ENCODE results near the gene SERPINA5.

The SERPINA5 gene, protein sequence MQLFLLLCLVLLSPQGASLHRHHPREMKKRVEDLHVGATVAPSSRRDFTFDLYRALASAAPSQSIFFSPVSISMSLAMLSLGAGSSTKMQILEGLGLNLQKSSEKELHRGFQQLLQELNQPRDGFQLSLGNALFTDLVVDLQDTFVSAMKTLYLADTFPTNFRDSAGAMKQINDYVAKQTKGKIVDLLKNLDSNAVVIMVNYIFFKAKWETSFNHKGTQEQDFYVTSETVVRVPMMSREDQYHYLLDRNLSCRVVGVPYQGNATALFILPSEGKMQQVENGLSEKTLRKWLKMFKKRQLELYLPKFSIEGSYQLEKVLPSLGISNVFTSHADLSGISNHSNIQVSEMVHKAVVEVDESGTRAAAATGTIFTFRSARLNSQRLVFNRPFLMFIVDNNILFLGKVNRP

DNA sequence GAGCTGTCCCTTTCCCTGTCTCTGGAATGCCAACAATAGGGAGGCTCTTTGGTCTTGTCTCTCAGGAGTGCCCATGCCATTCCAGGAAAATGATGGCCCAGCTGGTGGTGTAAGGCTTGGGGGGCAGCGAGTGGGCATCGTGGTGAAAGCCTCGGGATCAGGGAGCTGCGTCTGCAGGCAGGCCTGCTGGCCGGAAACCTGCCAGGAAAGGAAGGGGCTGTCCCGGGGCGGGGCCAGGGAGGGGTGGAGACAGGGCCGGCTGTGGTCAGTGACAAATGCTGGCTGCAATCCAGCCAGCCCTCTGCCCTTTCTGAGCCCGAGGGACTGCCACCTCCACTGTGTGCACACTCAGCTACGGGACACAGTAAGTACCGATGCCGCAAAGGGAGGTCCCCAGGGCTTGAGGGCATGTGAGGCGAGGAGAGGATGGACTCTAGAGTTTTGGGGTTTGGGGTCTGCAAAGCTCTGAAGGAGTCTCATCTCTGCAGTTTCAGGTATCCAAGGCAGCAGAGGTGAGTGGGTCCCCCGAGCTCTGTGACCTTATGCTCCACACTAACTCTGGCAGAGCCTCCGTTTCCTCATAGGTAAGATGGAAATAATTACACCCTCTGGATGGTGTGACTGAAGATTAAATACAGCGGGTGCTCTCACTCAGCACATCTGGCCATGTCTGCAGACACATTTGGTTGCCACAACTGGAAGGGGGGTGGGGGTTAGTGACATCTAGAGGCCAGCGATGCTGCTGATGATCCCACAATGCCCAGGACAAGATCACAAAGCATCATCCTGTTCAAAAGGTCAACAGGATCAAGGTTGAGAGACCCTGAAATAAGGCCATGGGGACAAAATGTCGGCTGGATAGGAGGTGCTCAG is at the start of gene SERPINA5:
Gene SERPINA5 (plus strand): TSS at position 300 of the 873 bp plus-strand sequence. CDS start 5,937 bp downstream, outside the sequence.
- H3K27me3 Mint-ChIP-seq, result peaks cover 4% of the 10 kb centered on the region
- intact Hi-C loops (cut with micrococcal nuclease), result no loop called here
- no peaks in the 10 kb centered on the region for H3K36me3 Mint-ChIP-seq (ENCODE audit: low read depth)
- no peaks in the 10 kb centered on the region for H3K9me3 Mint-ChIP-seq
- no peak within 1 kb of the TSS for H3K4me3 Mint-ChIP-seq
- no peaks in the 10 kb centered on the region for H3K4me1 Mint-ChIP-seq (ENCODE audit: low read depth)
- no peak within 1 kb of the TSS for H3K27ac Mint-ChIP-seq

DNA sequence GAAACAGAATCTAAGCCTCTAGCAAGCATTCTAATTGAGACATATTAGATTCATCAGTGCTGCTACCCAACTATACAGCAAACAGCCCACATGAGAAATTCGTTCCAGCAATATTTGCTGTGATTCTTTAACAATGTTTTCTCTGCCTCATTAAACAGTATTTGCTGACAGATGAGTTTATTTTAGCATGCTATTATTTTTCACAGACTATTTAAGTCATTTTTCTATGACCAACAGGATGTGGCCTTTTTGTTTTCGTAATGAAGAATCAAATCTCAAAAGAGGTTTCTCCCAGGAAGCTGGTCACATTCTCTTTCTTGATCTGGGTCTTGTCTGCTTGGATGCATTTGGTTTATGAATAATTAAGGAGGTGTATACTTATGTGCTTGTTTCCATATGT is 48.8 kb upstream of the SERPINA5 start:
- Mint-ChIP-seq H3K4me3 (no peak overlapping the region), H3K27me3 (peaks cover 2% of the 10 kb centered on the region), H3K4me1 (ENCODE audit: low read depth) (no peaks in the 10 kb centered on the region), H3K36me3 (ENCODE audit: low read depth) (no peaks in the 10 kb centered on the region), H3K27ac (no peak overlapping the region), H3K9me3 (no peaks in the 10 kb centered on the region)
- intact Hi-C loops (cut with micrococcal nuclease), result no loop called here

DNA sequence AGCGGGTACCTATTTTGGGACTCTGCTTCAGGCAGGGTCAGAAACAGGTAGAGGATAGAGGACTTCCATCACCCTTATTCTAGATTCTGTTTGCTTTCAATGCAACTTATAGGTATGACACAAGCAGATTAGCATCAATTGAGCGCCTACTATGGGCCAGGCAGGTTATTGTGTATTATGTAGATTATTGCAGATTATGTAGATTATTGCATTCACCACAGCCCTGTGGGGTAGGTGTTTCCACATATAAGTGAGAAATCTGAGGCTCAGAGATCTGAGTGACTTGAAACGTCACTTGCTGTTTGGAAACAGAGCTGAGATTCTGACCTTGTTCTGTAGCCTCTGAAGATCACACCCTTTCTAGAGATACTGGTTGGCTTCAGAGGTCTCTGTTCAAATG is 45.7 kb upstream of the SERPINA5 start:
- intact Hi-C loops (cut with micrococcal nuclease), result no loop called here
- no peaks in the 10 kb centered on the region for H3K4me1 Mint-ChIP-seq (ENCODE audit: low read depth)
- H3K27me3 Mint-ChIP-seq, result peaks cover 9% of the 10 kb centered on the region
- H3K27ac Mint-ChIP-seq, result no peak overlapping the region
- no peak overlapping the region for H3K4me3 Mint-ChIP-seq
- no peaks in the 10 kb centered on the region for H3K36me3 Mint-ChIP-seq (ENCODE audit: low read depth)
- no peaks in the 10 kb centered on the region for H3K9me3 Mint-ChIP-seq

DNA sequence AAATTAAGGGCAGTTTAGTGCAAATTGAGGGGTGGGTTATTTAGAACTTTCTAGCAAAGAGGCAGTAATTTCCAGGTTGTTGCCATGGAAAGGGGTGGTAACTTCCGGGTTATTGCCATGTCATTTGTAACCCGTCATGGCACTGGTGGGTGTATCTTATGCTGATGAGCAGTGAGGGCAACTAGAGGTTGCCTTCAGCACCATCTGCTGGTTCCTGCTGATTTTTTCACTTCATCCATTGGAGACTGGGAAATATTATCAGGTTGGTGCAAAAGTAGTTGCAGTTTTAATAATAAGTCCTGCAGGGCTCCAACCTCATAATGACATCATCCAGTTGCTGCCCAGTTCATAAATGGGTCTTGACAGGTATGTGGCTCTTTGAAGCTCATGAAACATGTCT is 44.4 kb upstream of the SERPINA5 start:
- Mint-ChIP-seq H3K36me3 (ENCODE audit: low read depth) (no peaks in the 10 kb centered on the region), H3K9me3 (no peaks in the 10 kb centered on the region), H3K27ac (no peak overlapping the region), H3K4me1 (ENCODE audit: low read depth) (no peaks in the 10 kb centered on the region), H3K4me3 (no peak overlapping the region), H3K27me3 (peaks cover 9% of the 10 kb centered on the region)
- intact Hi-C loops (cut with micrococcal nuclease), result no loop called here

DNA sequence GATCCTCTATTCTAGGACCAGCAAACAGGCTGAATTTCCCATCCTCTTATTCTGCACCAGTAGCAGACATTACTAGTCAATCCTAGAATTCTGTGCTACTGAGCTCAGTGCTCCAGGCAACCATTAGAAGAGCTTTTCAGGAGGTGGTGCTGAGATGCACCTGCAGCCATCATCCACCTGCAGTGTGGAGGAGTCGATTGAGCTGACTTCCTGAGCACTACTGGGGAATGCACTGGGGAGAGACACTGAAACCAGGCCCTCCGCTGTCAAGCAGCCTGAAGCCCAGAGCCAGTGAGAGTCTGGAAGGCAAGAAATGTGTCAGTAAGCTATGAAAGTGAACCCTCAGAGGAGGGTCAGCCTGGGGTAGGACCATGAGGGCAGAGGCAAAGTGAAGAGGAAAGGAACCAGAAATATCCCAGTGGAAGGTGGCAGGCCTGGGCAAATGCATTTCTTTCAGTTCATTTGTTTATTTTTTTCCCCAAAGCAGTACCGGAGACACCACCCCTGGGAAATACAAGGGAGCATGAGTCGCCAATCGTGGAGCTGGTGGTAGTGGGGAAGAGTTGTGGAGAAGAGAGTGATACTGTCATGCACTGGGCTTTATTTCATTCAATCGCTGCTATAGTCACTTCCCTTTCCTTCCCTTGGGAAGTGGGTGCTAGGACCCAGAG is 43.0 kb upstream of the SERPINA5 start:
- intact Hi-C loops (cut with micrococcal nuclease), result no loop called here
- Mint-ChIP-seq H3K27me3 (peaks cover 9% of the 10 kb centered on the region), H3K9me3 (no peaks in the 10 kb centered on the region), H3K4me1 (ENCODE audit: low read depth) (no peaks in the 10 kb centered on the region), H3K4me3 (no peak overlapping the region), H3K36me3 (ENCODE audit: low read depth) (no peaks in the 10 kb centered on the region), H3K27ac (no peak overlapping the region)

DNA sequence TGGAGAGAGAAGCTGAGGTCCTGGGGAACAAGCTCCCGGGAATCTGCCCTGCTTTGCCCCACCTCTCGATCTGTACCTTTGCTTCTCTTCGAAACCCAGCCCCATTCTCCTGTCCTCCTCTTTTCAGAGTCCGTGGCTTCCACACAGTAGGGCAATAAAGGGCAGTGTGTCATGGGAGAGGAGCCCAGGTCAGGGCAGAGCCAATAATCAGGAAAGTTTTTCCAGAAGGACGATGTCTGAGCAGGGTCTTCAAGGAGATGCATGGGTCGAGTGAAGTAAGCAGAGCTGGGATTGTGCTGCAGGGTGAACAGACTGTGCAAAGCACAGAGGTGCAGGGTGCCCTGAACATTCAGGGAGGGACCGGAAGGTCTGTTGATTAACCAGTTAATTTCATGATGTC is 42.0 kb upstream of the SERPINA5 start:
- peaks cover 6% of the 10 kb centered on the region for H3K27me3 Mint-ChIP-seq
- no peaks in the 10 kb centered on the region for H3K36me3 Mint-ChIP-seq (ENCODE audit: low read depth)
- no peaks in the 10 kb centered on the region for H3K9me3 Mint-ChIP-seq
- no peak overlapping the region for H3K27ac Mint-ChIP-seq
- H3K4me1 Mint-ChIP-seq (ENCODE audit: low read depth), result no peaks in the 10 kb centered on the region
- no peak overlapping the region for H3K4me3 Mint-ChIP-seq
- intact Hi-C loops (cut with micrococcal nuclease), result no loop called here

DNA sequence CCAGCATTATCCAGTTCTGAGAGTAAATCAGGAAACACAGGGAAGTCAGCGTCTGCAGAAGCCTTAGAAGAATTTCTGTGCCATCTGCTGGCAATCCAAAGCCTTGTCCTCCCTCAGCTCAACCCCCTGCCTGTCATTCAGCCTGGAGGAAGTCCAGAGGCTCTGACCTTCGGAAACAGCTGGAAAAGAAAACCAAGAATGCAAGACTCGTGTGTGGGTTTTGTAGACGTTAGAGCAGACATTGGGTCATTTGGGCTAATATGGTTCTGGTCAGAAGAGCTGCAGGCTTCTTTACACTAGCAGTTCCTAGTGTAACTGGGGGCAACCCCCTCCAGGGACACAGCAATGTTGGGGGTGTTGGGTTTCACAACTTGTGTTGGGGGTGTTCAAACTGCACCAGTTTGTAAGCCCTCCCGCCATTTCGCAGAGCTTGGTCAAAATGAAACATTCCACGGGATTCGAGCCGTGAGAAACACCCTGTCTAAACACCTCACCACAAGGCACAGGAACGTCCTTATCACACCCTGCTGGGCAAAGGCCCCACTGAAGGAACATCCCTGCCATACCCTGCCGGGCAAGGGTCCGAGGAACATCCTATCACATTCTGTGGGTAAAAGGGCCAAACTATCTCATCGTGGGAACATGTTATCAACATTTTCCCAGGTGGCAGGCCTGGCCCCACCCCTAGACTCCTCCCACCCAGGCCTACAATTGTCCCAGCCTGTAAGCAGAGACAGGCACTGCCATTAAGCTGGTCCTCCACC is 41.0 kb upstream of the SERPINA5 start:
- H3K27me3 Mint-ChIP-seq, result peaks cover 6% of the 10 kb centered on the region
- intact Hi-C loops (cut with micrococcal nuclease), result no loop called here
- H3K9me3 Mint-ChIP-seq, result no peaks in the 10 kb centered on the region
- no peaks in the 10 kb centered on the region for H3K36me3 Mint-ChIP-seq (ENCODE audit: low read depth)
- no peaks in the 10 kb centered on the region for H3K4me1 Mint-ChIP-seq (ENCODE audit: low read depth)
- H3K27ac Mint-ChIP-seq, result no peak overlapping the region
- H3K4me3 Mint-ChIP-seq, result no peak overlapping the region

DNA sequence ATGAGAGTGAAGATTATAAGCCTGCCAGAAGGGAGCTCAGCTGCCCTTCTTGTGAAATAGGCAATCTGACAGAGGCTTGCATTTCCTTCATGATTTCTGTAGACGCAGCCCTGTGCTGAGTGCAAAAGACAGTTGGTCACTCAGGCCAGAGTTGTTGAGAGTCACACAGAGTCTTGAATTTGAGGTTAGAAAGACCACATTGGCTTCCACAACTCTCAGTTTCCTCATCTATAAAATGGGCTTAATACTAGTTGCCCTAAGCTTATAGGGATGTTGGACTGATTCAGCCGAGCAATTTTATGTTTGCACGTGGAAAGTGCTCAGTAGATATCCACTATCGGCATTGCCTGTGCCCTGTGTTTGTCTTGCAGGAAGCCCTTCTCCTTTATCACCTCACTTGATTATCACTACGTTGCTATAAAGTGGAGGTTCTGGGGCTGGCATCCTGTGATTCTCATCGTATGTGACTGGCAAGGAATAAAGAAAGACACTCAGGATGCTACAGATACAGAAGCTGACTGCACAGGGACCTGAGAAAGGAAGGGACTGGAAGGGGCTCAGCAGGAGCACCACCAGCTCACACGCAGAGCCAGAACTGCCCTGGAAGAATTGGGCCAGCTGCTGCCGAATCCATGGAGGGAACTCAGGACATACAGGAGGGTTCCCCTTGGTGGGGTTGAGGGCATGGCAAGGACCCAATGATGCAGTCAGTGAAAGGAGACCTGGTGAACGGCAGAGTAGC is 39.8 kb upstream of the SERPINA5 start:
- H3K4me3 Mint-ChIP-seq, result no peak overlapping the region
- H3K9me3 Mint-ChIP-seq, result peaks cover 11% of the 10 kb centered on the region
- intact Hi-C loops (cut with micrococcal nuclease), result no loop called here
- peaks cover 6% of the 10 kb centered on the region for H3K27me3 Mint-ChIP-seq
- H3K27ac Mint-ChIP-seq, result no peak overlapping the region
- no peaks in the 10 kb centered on the region for H3K36me3 Mint-ChIP-seq (ENCODE audit: low read depth)
- no peaks in the 10 kb centered on the region for H3K4me1 Mint-ChIP-seq (ENCODE audit: low read depth)

DNA sequence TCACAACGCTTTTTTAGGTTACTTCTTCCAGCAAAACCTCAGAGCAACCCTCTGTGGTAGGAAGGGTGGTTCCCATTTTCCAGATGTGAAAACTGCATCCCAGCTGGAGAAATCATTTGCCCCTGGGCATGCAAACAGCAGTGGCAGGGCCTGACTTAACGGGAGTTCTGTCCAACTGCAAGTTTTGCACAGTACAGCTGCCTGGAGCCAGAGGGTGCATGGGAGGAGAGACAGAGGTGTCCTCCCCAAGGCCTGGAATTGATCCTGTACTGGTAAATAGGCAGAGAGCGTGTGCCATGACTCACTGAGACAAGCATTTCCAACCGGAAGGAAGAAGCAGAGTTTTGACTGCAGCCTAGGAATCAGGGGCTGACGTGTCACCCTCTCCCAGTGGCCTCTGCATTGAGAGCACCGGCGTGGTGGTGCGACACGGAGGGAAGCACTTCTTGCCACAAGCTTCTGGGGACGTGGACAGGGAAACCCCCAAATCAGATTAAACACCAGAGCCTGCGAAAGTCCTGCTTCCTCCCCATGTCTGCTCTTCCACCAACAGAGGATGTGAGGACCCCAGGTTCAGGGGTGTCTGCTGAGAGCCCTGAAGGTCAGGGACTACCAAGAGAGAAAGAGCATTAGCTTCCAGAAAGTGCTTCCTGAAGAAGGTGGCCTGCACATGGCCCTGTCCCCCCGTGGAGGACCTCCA is 39.0 kb upstream of the SERPINA5 start:
- H3K36me3 Mint-ChIP-seq (ENCODE audit: low read depth), result no peaks in the 10 kb centered on the region
- no peak overlapping the region for H3K4me3 Mint-ChIP-seq
- H3K27me3 Mint-ChIP-seq, result peaks cover 6% of the 10 kb centered on the region
- H3K9me3 Mint-ChIP-seq, result peaks cover 19% of the 10 kb centered on the region
- H3K27ac Mint-ChIP-seq, result no peak overlapping the region
- H3K4me1 Mint-ChIP-seq (ENCODE audit: low read depth), result no peaks in the 10 kb centered on the region
- intact Hi-C loops (cut with micrococcal nuclease), result no loop called here

DNA sequence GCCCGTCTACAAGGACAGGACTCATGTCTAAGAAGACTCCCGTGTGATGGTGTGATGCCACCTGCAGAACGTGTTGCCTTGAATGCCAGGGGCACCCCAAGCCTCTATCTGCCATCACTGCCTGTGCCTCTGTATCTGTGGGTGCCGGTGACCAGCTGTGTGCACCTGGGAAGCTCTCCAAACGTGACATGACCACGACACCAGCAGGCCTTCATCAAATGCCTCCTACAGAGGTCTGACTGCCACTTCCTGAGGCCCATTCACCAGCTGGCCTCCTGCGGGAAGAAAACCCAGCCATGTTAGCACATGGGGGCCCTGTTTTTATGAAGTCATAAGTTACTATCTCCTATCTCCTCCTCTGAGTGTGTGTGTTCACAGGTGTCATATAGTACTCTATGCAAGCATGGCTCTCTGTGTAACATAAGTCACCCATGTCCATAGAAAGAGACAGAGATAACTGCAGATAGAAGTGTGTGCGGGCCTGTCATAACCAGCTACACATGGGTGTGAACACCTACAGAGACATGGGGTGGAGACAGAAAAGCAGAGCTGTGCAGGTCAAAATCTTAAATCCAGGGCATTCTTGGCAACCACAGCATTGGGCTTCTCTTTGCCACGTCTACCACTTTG is 38.3 kb upstream of the SERPINA5 start:
- Mint-ChIP-seq H3K27ac (no peak overlapping the region), H3K9me3 (peaks cover 19% of the 10 kb centered on the region), H3K27me3 (peaks cover 6% of the 10 kb centered on the region), H3K4me3 (no peak overlapping the region), H3K36me3 (ENCODE audit: low read depth) (no peaks in the 10 kb centered on the region), H3K4me1 (ENCODE audit: low read depth) (no peaks in the 10 kb centered on the region)
- intact Hi-C loops (cut with micrococcal nuclease), result no loop called here

DNA sequence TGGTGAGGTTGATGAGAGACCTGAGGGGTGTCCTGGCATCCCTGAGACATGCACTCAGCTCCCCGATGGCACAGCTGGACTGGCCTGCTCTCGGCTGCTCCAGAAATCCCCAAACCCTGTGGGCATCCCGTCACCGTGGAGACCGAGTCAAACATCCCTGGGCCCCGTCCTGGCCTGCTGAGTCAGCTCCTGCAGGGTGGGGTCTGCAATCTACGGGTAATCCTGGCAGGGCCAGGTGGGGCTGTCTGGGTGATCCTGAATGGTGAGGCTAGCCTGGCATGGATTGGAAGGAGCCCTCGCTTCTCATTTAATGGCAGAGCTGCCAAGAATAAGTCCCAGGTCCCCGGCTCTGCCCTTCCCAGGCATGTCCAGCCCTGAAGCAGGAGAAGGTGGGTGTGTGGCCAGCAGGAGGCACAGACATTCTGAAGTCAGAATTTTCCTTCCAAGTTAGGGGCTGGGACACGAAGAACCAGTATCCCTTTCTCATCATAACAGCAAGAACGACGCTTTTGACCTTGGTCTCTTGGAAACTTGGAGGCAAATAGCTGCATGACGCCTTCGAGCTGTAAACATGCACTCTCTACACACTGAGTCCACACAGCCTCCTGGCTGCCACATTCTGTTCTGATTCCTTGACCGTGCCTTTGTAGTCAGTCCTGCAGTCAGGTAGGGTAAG is 37.6 kb upstream of the SERPINA5 start:
- Mint-ChIP-seq H3K27me3 (peaks cover 5% of the 10 kb centered on the region), H3K36me3 (ENCODE audit: low read depth) (no peaks in the 10 kb centered on the region), H3K4me1 (ENCODE audit: low read depth) (no peaks in the 10 kb centered on the region), H3K9me3 (peaks cover 19% of the 10 kb centered on the region), H3K27ac (no peak overlapping the region), H3K4me3 (no peak overlapping the region)
- intact Hi-C loops (cut with micrococcal nuclease), result no loop called here

DNA sequence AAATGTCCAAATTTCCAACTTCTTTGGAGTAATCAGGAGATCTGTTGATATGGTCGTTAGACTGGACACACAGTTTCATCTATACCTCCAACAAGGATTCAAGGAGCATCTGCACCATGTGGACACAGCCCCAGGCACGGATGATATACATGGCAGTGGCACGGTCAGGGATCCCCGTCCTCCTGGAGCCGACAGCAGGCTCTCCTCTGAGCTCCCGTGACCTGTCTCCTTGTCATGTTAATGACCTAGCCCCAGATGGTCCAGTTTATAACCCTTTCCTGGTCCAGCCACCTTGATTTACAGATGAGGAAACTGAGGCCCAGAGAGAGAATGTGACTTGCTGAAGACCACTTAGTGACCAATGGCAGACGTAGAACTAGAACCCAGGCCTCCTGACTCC is 36.5 kb upstream of the SERPINA5 start:
- Mint-ChIP-seq H3K27ac (no peak overlapping the region), H3K27me3 (peaks cover 9% of the 10 kb centered on the region), H3K9me3 (peaks cover 19% of the 10 kb centered on the region), H3K4me1 (ENCODE audit: low read depth) (no peaks in the 10 kb centered on the region), H3K36me3 (ENCODE audit: low read depth) (no peaks in the 10 kb centered on the region), H3K4me3 (no peak overlapping the region)
- intact Hi-C loops (cut with micrococcal nuclease), result no loop called here

Data from dendritic cell treated with granulocyte-macrophage colony-stimulating factor and Interleukin-4, amounts not matched to agents 40 ng/mL and 50 ng/mL, for 4 days (primary cell).